ENCODE data around the gene DNAH7. TPM values are rescaled to one million over a fixed set of nuclear protein-coding genes. Genes with fewer than 3 reads are reported as not detected.
"Not testable (repeated sequence)": the region's sequence is repeated elsewhere in the genome, so short reads cannot be mapped to it uniquely, and the experiment has no call there.

Gene DNAH7
- total RNA-seq, 1 donor from 2014 or later = 2.6 TPM

GRCh38 chr2:195694553-195694952 lies 374.1 kb downstream of the DNAH7 start:
- Mint-ChIP-seq H3K27me3 (ENCODE audit: unreplicated experiment) (peaks cover 6% of the 10 kb centered on the region), H3K36me3 (ENCODE audit: low read depth, unreplicated experiment) (peaks cover 27% of the 10 kb centered on the region), H3K27ac (ENCODE audit: unreplicated experiment) (no peak overlapping the region), H3K9me3 (ENCODE audit: unreplicated experiment) (no peaks in the 10 kb centered on the region), H3K4me1 (ENCODE audit: unreplicated experiment) (peaks cover 9% of the 10 kb centered on the region), H3K4me3 (ENCODE audit: unreplicated experiment) (peak overlapping the region; percentile 12)
- no peak for TF ChIP-seq CTCF (IDR thresholded peaks at IDR 0.05; ENCODE audit: unreplicated experiment)
- DNase-seq (ENCODE audit: low spot score) = no peak

- H3K4me1 Mint-ChIP-seq (ENCODE audit: unreplicated experiment); H3K9me3 Mint-ChIP-seq (ENCODE audit: unreplicated experiment); H3K4me3 Mint-ChIP-seq (ENCODE audit: unreplicated experiment); DNase-seq (ENCODE audit: low spot score); H3K27me3 Mint-ChIP-seq (ENCODE audit: unreplicated experiment); H3K27ac Mint-ChIP-seq (ENCODE audit: unreplicated experiment): not testable (repeated sequence)
- peaks cover 27% of the 10 kb centered on the region for H3K36me3 Mint-ChIP-seq (ENCODE audit: low read depth, unreplicated experiment)
Observed at GRCh38 chr2:195692531-195692930, 376.1 kb downstream of the DNAH7 start.

Other genes starting within 250 kb of the DNAH7 start
- gene STK17B, start 102.7 kb upstream of the DNAH7 start, total RNA-seq (ENCODE audit: unreplicated experiment) = 7.9 TPM